ENCODE data around the gene MAZ. TPM values are rescaled to one million over a fixed set of nuclear protein-coding genes. Genes with fewer than 3 reads are reported as not detected.

MAZ gene
- total and polyA plus RNA-seq, 2 of the 13 experiments (the other 11 are each of a cell fraction or from before 2014, with no cell fraction given) = 203 to 277 TPM

GRCh38 chr16:29807426-29808218 is 1.3 kb downstream of the MAZ start (continued):
- TF ChIP-seq, protein P1, sequence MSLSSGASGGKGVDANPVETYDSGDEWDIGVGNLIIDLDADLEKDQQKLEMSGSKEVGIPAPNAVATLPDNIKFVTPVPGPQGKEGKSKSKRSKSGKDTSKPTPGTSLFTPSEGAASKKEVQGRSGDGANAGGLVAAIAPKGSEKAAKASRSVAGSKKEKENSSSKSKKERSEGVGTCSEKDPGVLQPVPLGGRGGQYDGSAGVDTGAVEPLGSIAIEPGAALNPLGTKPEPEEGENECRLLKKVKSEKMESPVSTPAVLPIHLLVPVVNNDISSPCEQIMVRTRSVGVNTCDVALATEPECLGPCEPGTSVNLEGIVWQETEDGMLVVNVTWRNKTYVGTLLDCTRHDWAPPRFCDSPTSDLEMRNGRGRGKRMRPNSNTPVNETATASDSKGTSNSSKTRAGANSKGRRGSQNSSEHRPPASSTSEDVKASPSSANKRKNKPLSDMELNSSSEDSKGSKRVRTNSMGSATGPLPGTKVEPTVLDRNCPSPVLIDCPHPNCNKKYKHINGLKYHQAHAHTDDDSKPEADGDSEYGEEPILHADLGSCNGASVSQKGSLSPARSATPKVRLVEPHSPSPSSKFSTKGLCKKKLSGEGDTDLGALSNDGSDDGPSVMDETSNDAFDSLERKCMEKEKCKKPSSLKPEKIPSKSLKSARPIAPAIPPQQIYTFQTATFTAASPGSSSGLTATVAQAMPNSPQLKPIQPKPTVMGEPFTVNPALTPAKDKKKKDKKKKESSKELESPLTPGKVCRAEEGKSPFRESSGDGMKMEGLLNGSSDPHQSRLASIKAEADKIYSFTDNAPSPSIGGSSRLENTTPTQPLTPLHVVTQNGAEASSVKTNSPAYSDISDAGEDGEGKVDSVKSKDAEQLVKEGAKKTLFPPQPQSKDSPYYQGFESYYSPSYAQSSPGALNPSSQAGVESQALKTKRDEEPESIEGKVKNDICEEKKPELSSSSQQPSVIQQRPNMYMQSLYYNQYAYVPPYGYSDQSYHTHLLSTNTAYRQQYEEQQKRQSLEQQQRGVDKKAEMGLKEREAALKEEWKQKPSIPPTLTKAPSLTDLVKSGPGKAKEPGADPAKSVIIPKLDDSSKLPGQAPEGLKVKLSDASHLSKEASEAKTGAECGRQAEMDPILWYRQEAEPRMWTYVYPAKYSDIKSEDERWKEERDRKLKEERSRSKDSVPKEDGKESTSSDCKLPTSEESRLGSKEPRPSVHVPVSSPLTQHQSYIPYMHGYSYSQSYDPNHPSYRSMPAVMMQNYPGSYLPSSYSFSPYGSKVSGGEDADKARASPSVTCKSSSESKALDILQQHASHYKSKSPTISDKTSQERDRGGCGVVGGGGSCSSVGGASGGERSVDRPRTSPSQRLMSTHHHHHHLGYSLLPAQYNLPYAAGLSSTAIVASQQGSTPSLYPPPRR (CRISPR knock-in tag; IDR thresholded peaks at IDR 0.05; ENCODE audit: borderline replicate concordance) = peak; percentile 75; the same call in 1 of the 2 replicates
- no peak for TF ChIP-seq ZUFSP (CRISPR knock-in tag; IDR thresholded peaks at IDR 0.05; ENCODE audit: borderline replicate concordance)
- 0 out of 2 replicates have a peak, but pooled peaks have one; percentile 70 for TF ChIP-seq ATAD3A (CRISPR knock-in tag; IDR thresholded peaks at IDR 0.05)
- peak; percentile 96 for TF ChIP-seq TMF1 (CRISPR knock-in tag; IDR thresholded peaks at IDR 0.05; ENCODE audit: low read depth)
- no peak for TF ChIP-seq SOX6 (IDR thresholded peaks at IDR 0.05)
- TF ChIP-seq SOX6 (CRISPR knock-in tag; IDR thresholded peaks at IDR 0.05) = peak; percentile 84
- peak; percentile 90; the same call in 1 of the 2 replicates for TF ChIP-seq KMT2A (CRISPR knock-in tag; IDR thresholded peaks at IDR 0.05)
- TF ChIP-seq NFKB2 (CRISPR knock-in tag; IDR thresholded peaks at IDR 0.05; ENCODE audit: borderline replicate concordance) = peak; percentile 100
- TF ChIP-seq, protein P2, sequence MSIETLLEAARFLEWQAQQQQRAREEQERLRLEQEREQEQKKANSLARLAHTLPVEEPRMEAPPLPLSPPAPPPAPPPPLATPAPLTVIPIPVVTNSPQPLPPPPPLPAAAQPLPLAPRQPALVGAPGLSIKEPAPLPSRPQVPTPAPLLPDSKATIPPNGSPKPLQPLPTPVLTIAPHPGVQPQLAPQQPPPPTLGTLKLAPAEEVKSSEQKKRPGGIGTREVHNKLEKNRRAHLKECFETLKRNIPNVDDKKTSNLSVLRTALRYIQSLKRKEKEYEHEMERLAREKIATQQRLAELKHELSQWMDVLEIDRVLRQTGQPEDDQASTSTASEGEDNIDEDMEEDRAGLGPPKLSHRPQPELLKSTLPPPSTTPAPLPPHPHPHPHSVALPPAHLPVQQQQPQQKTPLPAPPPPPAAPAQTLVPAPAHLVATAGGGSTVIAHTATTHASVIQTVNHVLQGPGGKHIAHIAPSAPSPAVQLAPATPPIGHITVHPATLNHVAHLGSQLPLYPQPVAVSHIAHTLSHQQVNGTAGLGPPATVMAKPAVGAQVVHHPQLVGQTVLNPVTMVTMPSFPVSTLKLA (IDR thresholded peaks at IDR 0.05) = peak; percentile 88
- TF ChIP-seq ATM (IDR thresholded peaks at IDR 0.05; ENCODE audit: borderline replicate concordance) = no peak
- TF ChIP-seq ZNF83 (CRISPR knock-in tag; IDR thresholded peaks at IDR 0.05; ENCODE audit: borderline replicate concordance) = peak; percentile 97
- TF ChIP-seq KDM5A (IDR thresholded peaks at IDR 0.05; ENCODE audit: borderline replicate concordance, low read length) = 0 out of 2 replicates have a peak, but pooled peaks have one; percentile 24
- TF ChIP-seq, protein P3, sequence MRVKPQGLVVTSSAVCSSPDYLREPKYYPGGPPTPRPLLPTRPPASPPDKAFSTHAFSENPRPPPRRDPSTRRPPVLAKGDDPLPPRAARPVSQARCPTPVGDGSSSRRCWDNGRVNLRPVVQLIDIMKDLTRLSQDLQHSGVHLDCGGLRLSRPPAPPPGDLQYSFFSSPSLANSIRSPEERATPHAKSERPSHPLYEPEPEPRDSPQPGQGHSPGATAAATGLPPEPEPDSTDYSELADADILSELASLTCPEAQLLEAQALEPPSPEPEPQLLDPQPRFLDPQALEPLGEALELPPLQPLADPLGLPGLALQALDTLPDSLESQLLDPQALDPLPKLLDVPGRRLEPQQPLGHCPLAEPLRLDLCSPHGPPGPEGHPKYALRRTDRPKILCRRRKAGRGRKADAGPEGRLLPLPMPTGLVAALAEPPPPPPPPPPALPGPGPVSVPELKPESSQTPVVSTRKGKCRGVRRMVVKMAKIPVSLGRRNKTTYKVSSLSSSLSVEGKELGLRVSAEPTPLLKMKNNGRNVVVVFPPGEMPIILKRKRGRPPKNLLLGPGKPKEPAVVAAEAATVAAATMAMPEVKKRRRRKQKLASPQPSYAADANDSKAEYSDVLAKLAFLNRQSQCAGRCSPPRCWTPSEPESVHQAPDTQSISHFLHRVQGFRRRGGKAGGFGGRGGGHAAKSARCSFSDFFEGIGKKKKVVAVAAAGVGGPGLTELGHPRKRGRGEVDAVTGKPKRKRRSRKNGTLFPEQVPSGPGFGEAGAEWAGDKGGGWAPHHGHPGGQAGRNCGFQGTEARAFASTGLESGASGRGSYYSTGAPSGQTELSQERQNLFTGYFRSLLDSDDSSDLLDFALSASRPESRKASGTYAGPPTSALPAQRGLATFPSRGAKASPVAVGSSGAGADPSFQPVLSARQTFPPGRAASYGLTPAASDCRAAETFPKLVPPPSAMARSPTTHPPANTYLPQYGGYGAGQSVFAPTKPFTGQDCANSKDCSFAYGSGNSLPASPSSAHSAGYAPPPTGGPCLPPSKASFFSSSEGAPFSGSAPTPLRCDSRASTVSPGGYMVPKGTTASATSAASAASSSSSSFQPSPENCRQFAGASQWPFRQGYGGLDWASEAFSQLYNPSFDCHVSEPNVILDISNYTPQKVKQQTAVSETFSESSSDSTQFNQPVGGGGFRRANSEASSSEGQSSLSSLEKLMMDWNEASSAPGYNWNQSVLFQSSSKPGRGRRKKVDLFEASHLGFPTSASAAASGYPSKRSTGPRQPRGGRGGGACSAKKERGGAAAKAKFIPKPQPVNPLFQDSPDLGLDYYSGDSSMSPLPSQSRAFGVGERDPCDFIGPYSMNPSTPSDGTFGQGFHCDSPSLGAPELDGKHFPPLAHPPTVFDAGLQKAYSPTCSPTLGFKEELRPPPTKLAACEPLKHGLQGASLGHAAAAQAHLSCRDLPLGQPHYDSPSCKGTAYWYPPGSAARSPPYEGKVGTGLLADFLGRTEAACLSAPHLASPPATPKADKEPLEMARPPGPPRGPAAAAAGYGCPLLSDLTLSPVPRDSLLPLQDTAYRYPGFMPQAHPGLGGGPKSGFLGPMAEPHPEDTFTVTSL (CRISPR knock-in tag; IDR thresholded peaks at IDR 0.05; ENCODE audit: borderline replicate concordance) = 0 out of 2 replicates have a peak, but pooled peaks have one; percentile 32
- TF ChIP-seq RBM39 (IDR thresholded peaks at IDR 0.05; ENCODE audit: low read depth, low read length, poor library complexity, severe bottlenecking) = peak; percentile 97

Measured in HepG2 (cell line).